Cardiac fibroblast (primary cell): ENCODE data around the gene UMAD1.
A peak's percentile ranks its signal among the peaks of the same experiment; 100 is the strongest.

Experiments
- DNase-seq, 2 donors: peaks; one replicate each; pipeline versions ENCODE4 v3.0.0 to v3.0.0-alpha.2; 2010; ENCODE audit warnings: low read depth in 2 of 2
- H3K4me3 ChIP-seq, 2 donors: replicated peaks in 1 of 2; 1 replicate in 1 of 2; 2 replicates in 1 of 2; pipeline ENCODE4 v1.5.1; 2011; ENCODE audit warnings: low read depth in 2 of 2, low read length in 2 of 2, mild to moderate bottlenecking in 2 of 2, moderate library complexity in 1 of 2
- TF ChIP-seq, protein P1 (sequence below): IDR thresholded peaks from one replicate; pipeline ENCODE4 v1.5.1; 2011; ENCODE audit warnings: low read depth, mild to moderate bottlenecking, low read length, inconsistent platforms

The UMAD1 gene

DNA sequence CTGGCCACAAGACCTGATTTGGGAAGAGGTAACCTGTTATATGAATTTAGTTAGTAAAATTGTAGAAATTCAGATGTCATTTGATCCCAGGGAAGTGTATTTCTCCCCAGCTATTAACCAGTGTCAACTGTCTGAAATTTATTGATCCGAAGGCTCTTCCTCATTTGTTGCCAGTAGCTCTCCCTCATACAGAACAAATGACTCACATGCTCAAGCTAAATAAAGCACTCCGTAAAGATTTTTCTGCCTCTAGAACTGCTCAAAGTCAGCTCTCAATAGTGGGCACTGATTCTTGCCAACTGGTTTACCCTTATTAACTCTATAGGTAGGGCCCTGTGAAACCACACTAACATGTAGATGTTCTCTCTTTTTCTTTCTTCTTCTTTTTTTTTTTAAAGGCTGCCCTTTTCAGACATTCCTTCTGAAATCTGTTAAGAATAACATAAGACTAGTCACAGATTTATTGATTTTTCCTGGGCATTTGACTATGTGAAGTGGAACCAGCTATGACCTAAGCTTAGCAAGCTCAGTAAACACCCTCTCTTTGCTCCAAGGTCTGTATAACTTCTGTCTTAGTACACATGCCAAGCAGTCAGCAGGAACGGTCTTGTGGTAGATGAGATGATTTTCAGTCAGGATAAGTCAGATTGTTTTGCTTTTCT is 56.0 kb downstream of the UMAD1 start:
- DNase-seq: peak in 1 of 2 donors; percentile 51
- no peak overlapping the region for H3K4me3 ChIP-seq
- TF ChIP-seq, protein P1, sequence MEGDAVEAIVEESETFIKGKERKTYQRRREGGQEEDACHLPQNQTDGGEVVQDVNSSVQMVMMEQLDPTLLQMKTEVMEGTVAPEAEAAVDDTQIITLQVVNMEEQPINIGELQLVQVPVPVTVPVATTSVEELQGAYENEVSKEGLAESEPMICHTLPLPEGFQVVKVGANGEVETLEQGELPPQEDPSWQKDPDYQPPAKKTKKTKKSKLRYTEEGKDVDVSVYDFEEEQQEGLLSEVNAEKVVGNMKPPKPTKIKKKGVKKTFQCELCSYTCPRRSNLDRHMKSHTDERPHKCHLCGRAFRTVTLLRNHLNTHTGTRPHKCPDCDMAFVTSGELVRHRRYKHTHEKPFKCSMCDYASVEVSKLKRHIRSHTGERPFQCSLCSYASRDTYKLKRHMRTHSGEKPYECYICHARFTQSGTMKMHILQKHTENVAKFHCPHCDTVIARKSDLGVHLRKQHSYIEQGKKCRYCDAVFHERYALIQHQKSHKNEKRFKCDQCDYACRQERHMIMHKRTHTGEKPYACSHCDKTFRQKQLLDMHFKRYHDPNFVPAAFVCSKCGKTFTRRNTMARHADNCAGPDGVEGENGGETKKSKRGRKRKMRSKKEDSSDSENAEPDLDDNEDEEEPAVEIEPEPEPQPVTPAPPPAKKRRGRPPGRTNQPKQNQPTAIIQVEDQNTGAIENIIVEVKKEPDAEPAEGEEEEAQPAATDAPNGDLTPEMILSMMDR: no peak

DNA sequence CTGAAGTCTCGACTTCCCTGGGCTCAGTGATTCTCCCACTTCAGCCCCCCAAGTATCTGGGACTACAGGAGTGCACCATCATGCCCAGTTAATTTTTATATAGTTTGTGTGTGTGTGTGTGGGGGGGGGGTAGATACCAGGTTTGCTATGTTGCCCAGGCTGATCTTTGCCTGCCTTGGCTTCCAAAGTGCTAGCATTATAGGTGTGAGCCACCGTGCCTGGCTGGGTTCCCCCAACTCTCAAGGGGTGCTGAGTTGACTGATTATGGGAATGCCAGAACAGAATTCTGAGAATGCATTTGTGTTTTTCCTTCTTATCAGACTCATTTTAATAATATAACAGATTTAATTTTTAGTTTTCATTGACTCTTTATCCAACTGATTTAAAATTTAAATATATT is 58.4 kb downstream of the UMAD1 start:
- TF ChIP-seq, protein P1: no peak
- no peak overlapping the region for H3K4me3 ChIP-seq
- no peak for DNase-seq

DNA sequence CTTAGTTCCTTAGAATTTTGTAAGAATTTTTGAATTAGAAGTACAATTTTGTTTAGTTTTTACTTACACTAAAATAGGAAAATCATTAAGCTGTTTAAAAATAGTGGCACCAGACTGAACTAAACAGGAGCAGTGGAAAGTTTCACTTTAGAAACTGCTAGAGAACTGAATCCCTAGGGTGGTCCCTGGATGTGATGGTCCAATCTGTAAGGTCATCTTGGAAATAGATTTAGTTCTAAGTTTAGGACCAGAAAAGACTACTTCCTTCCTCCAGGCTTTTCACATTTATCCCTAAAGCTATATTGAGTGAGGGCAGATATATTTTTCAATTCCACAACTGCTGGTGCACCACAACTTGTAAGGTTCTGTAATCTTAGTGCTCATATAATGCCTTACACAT is 58.8 kb downstream of the UMAD1 start:
- no peak overlapping the region for H3K4me3 ChIP-seq
- TF ChIP-seq, protein P1: no peak
- DNase-seq: no peak

DNA sequence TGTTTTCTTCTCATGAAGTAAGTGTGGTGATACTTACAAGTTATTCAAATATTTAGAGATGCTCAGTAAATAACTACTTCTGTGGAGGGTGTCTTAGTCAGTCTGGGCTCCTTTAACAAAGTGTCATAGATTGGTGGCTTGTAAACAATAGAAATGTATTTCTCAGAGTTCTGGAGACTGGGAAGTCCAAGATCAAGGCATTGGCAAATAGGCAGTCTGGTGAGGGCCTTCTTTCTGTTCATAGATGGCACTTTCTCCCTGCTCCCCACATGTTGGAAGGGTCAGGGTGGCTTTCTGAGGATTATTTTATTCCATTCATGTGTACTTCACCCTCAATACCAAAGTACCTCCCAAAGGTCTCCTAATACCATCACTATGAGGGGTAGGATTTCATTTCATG is 59.4 kb downstream of the UMAD1 start:
- TF ChIP-seq, protein P1: no peak
- no peak for DNase-seq
- no peak overlapping the region for H3K4me3 ChIP-seq

DNA sequence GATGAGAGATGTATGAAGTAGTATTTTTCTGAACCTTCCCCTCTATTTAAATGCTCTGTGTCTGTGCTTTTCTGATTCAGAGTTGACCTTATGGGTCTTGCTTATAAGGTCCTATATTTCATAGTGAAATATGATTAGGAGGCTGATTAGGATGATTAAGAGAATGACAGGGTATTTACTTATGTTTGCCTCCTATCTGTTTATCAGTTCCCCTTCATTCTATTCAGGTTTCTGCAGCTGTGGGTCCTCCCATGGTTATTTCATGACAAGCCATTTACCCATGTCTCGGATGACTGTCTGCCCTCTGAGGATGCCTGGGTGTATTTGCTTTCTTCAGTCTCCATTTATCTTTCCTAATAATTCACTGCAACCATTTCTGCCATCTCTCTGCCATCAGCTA is 61.0 kb downstream of the UMAD1 start:
- DNase-seq: no peak
- H3K4me3 ChIP-seq: no peak overlapping the region
- TF ChIP-seq, protein P1: no peak

DNA sequence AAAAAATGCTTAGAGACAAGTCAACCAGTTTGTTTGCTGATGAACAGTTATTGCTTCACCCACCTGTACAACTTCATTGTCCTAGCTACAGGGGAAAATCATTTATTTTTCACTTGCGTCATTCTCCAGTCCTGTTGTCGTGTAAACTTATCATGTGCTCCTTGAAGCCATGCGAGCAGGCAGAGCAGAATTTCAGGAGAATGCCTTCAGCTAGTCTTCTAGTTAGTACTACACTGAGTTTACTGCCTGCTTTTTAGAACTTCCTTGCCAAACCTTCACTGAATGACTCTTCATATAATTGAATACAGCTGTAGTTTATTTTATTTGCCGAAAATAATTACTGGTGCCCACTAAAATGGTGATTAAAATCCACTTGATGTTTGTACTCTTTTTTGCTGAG is 62.3 kb downstream of the UMAD1 start:
- TF ChIP-seq, protein P1: no peak
- H3K4me3 ChIP-seq: no peak overlapping the region
- no peak for DNase-seq

DNA sequence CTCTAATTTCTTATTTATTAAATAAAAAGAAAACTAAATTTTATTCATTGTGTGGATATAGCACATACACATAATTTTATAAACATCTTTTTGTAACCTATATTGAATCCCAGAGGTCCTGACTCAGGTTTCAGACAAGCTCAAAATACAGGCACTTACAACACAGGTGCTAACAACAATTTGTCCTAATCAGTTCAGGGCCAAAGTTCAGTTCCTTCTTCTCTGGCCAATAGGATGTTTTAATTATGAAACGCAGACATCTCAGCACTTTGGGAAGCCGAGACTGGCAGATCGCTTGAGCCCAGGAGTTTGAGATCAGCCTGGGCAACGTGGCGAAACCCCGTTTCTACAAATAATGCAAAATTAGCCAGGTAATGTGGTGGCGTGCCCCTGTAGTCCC is 62.9 kb downstream of the UMAD1 start:
- TF ChIP-seq, protein P1: no peak
- H3K4me3 ChIP-seq: no peak overlapping the region
- no peak for DNase-seq
